ENCODE results near the gene ZNF581. TPM values are rescaled to one million over a fixed set of nuclear protein-coding genes. Genes with fewer than 3 reads are reported as not detected.

The ZNF581 gene
- total RNA-seq, 1 experiment from 2014 or later, result 65.1 TPM

DNA sequence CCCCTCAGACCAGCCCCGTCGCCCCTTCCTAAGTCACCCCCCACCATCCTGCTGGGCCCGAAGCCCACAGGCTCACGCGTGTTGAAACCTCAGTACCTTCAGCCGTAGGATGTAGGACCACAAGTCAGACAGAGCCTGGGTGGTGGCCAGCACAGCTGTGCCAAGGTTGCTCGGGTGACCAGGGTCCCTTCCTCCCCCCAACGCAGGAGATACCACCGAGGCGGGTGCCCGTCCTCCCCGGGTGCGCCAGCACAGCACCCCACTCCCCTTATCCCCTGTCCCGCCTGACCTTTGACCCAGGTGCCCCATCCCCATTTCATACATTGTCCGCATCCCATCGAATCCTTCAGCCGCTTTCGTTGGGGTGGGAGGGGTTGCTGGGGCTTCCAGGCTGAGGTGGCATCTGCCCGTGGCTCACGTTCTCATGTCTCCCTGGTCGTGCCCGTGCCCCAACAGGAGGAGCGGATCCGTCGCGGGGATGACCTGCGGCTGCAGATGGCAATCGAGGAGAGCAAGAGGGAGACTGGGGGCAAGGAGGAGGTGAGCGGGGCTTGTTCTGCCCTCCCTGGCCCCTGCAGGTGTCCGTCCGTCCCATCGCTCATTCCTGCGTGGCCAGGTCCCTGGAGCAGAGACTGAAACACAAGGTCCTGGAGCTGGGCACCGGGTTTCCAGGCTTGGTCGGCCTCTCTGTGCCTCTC, 46.1 kb downstream of the ZNF581 start:
- peaks cover 31 to 66% (median 56%) of the 10 kb centered on the region in 3 experiments for H3K36me3 Mint-ChIP-seq (ENCODE audit: insufficient read depth in 1 of 3, low read depth in 3 of 3)
- no peak overlapping the region for H3K4ac ChIP-seq (ENCODE audit: low read depth, low read length)
- no peak overlapping the region for H3K14ac ChIP-seq (ENCODE audit: insufficient read depth, low read length)
- H2BK15ac ChIP-seq (ENCODE audit: low read depth, low read length), result no peak overlapping the region
- no peak overlapping the region for H3K56ac ChIP-seq (ENCODE audit: insufficient read length, low read depth, low read length)
- no peaks in the 10 kb centered on the region for H4K20me1 ChIP-seq (ENCODE audit: control insufficient read depth, insufficient read depth, insufficient read length)
- no peaks in the 10 kb centered on the region for H3K27me3 Mint-ChIP-seq (ENCODE audit: low read depth)
- H2BK5ac ChIP-seq (ENCODE audit: insufficient read length, low read length), result no peak overlapping the region
- WGBS (ENCODE audit: extremely low coverage, insufficient read length, low lambda C conversion rate), result no CpG with 5 or more reads among the region's 35 CpGs
- no peaks in the 10 kb centered on the region for H3K4me1 ChIP-seq (ENCODE audit: insufficient read depth, low read length)
- no peak overlapping the region for H3T11ph ChIP-seq (ENCODE audit: low read length)
- H2BK120ac ChIP-seq (ENCODE audit: low read depth, low read length, poor library complexity, severe bottlenecking), result no peak overlapping the region
- no peak overlapping the region; a peak in 1 of 7 replicates for H3K27ac Mint-ChIP-seq
- no peak overlapping the region for H3K4me2 ChIP-seq (ENCODE audit: insufficient read depth, insufficient read length, low read length)
- H3K79me1 ChIP-seq (ENCODE audit: insufficient read depth, low read depth, low read length, poor library complexity, severe bottlenecking), result no peaks in the 10 kb centered on the region
- H3K23me2 ChIP-seq (ENCODE audit: insufficient read length, low read depth, low read length, poor library complexity, severe bottlenecking), result no peaks in the 10 kb centered on the region
- no peak overlapping the region for H3K27ac ChIP-seq (ENCODE audit: insufficient read length, low read depth, low read length)
- TF ChIP-seq, protein P1, sequence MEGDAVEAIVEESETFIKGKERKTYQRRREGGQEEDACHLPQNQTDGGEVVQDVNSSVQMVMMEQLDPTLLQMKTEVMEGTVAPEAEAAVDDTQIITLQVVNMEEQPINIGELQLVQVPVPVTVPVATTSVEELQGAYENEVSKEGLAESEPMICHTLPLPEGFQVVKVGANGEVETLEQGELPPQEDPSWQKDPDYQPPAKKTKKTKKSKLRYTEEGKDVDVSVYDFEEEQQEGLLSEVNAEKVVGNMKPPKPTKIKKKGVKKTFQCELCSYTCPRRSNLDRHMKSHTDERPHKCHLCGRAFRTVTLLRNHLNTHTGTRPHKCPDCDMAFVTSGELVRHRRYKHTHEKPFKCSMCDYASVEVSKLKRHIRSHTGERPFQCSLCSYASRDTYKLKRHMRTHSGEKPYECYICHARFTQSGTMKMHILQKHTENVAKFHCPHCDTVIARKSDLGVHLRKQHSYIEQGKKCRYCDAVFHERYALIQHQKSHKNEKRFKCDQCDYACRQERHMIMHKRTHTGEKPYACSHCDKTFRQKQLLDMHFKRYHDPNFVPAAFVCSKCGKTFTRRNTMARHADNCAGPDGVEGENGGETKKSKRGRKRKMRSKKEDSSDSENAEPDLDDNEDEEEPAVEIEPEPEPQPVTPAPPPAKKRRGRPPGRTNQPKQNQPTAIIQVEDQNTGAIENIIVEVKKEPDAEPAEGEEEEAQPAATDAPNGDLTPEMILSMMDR (conservative IDR thresholded peaks at IDR 0.05), result no peak
- no peak for DNase-seq
- H3K9me3 ChIP-seq (ENCODE audit: control insufficient read depth, low read depth, low read length), result no peaks in the 10 kb centered on the region
- H2AFZ ChIP-seq (ENCODE audit: low read length), result no peak overlapping the region
- H2AK5ac ChIP-seq (ENCODE audit: insufficient read length, low read length), result no peak overlapping the region
- no peak overlapping the region for H2BK20ac ChIP-seq (ENCODE audit: low read depth, low read length, poor library complexity, severe bottlenecking)
- H3K27me3 ChIP-seq (ENCODE audit: insufficient read depth, low read length), result no peaks in the 10 kb centered on the region
- no peak overlapping the region for H3K4me3 Mint-ChIP-seq
- H2BK12ac ChIP-seq (ENCODE audit: insufficient read length, low read depth, low read length), result no peak overlapping the region
- no peaks in the 10 kb centered on the region for H3K79me2 ChIP-seq (ENCODE audit: insufficient read depth, low read length)
- no peak overlapping the region for H3K18ac ChIP-seq (ENCODE audit: insufficient read length, low read depth, low read length)
- H3K9ac ChIP-seq (ENCODE audit: extremely low read depth, insufficient read length, low read length), result no peak overlapping the region
- H3K23ac ChIP-seq (ENCODE audit: insufficient read length, low read depth, low read length), result no peak overlapping the region
- H4K8ac ChIP-seq (replicated peaks; ENCODE audit: insufficient read length, low read depth, low read length), result no peak overlapping the region
- H4K5ac ChIP-seq (ENCODE audit: insufficient read length, low read depth, low read length), result no peak overlapping the region
- H3K9me3 Mint-ChIP-seq, result no peaks in the 10 kb centered on the region; a peak in 1 of 5 replicates
- H3K4me1 Mint-ChIP-seq, result no peaks in the 10 kb centered on the region
- H4K91ac ChIP-seq (ENCODE audit: insufficient read length, low read depth, low read length), result no peak overlapping the region

Data from H9 (cell line).